A549 (cell line): ENCODE results near the gene ARHGAP32. TPM values are rescaled to one million over a fixed set of nuclear protein-coding genes. Genes with fewer than 3 reads are reported as not detected.

Experiments used
- ATAC-seq, 2 experiments: fragments of 200-7000 bp in 1 of 2; fragments of >200 bp in 1 of 2; cut with Nextera tagmentation in 1 of 2; cut with Tn5 transposase in 1 of 2; 3 replicates each; pipeline versions ENCODE4 v1.8.0 to v1.9.1; 2018 to 2020; ENCODE audit warnings: mild to moderate bottlenecking in 1 of 2, moderate library complexity in 1 of 2
- CTCF ChIA-PET: fragments of 300-600 bp; sonication (Branson Sonifier 250); formaldehyde crosslinking; extraction: SDS; loops from one replicate; lab custom pipeline; 2021; ENCODE audit warnings: antibody characterized with exemption, inconsistent platforms; lab: Yijun Ruan, JAX
- POLR2A ChIA-PET: fragments of 350-600 bp; formaldehyde crosslinking; extraction: SDS; loops from one replicate; lab custom pipeline; 2021; ENCODE audit warnings: antibody characterized with exemption, inconsistent platforms; lab: Yijun Ruan, JAX
- DNase-seq, 2 experiments: peaks; one replicate each; pipeline versions ENCODE4 v3.0.0 to v3.0.0-alpha.2; 2011 to 2016; ENCODE audit warnings: low read depth in 1 of 2, low spot score in 1 of 2
- FAIRE-seq: peaks from 2 replicates; lab custom pipeline; 2011; peaks lifted over from hg19 to GRCh38; lab: Jason Lieb, UNC
- H3K27ac ChIP-seq, 2 experiments: fragments of >200 bp; sonication (Bioruptor Twin); formaldehyde crosslinking; 3 replicates each; pipeline ENCODE4 v1.5.1; 2016 to 2017
- H3K4me1 ChIP-seq: fragments of >200 bp; sonication (Bioruptor Twin); formaldehyde crosslinking; 3 replicates; pipeline ENCODE4 v1.6.1; 2016
- H3K4me2 ChIP-seq: fragments of >200 bp; sonication (Bioruptor Twin); formaldehyde crosslinking; 3 replicates; pipeline ENCODE4 v1.6.1; 2016
- H3K4me3 ChIP-seq: fragments of >200 bp; sonication (Bioruptor Twin); formaldehyde crosslinking; 3 replicates; pipeline ENCODE4 v1.5.1; 2016
- H3K9me3 ChIP-seq: fragments of >200 bp; sonication (Bioruptor Twin); formaldehyde crosslinking; 3 replicates; pipeline ENCODE4 v1.6.1; 2016
- BCL3 ChIP-seq: fragments of >200 bp; sonication (Bioruptor Twin); formaldehyde crosslinking; IDR thresholded peaks from 3 replicates; pipeline ENCODE4 v1.6.1; 2016
- CBX8 ChIP-seq: fragments of 200-600 bp; sonication (generic); IDR thresholded peaks from 2 replicates; pipeline ENCODE4 v1.6.1; 2016
- CEBPB ChIP-seq, 2 experiments: fragments of >200 bp in 1 of 2; sonication (Bioruptor Twin) in 1 of 2; formaldehyde crosslinking in 1 of 2; IDR thresholded peaks; 2 replicates each; pipeline ENCODE4 v1.6.1; 2012 to 2016
- CHD2 ChIP-seq: fragments of 150-350 bp; IDR thresholded peaks from 2 replicates; pipeline ENCODE4 v1.6.1; 2014; ENCODE audit warnings: low read length; ENCODE audit not compliant: partially characterized antibody
- CTCF ChIP-seq: fragments of >200 bp; sonication (Bioruptor Twin); formaldehyde crosslinking; IDR thresholded peaks from 3 replicates; pipeline ENCODE4 v1.5.1; 2016
- ELK1 ChIP-seq: fragments of 150-350 bp; IDR thresholded peaks from 2 replicates; pipeline ENCODE4 v1.6.1; 2014; ENCODE audit warnings: low read depth, mild to moderate bottlenecking, low read length
- FOSB ChIP-seq: fragments of 250-450 bp; sonication (Bioruptor Pico); IDR thresholded peaks from 2 replicates; pipeline ENCODE4 v1.5.0; 2020; ENCODE audit warnings: mild to moderate bottlenecking, moderate library complexity
- HDAC2 ChIP-seq: fragments of 200-600 bp; sonication (generic); IDR thresholded peaks from 2 replicates; pipeline ENCODE4 v1.6.1; 2016
- HOXA7 ChIP-seq: fragments of 250-450 bp; sonication (Bioruptor Pico); IDR thresholded peaks from 2 replicates; pipeline ENCODE4 v1.5.0; 2020; ENCODE audit warnings: mild to moderate bottlenecking, moderate library complexity
- HOXB5 ChIP-seq: fragments of 250-450 bp; sonication (Bioruptor Pico); IDR thresholded peaks from 2 replicates; pipeline ENCODE4 v1.5.0; 2020; ENCODE audit warnings: mild to moderate bottlenecking, moderate library complexity
- JUNB ChIP-seq: fragments of >200 bp; sonication (Bioruptor Twin); formaldehyde crosslinking; IDR thresholded peaks from 2 replicates; pipeline ENCODE4 v1.6.1; 2016
- MYC ChIP-seq: IDR thresholded peaks from 2 replicates; pipeline ENCODE4 v1.6.1; 2012; ENCODE audit warnings: mild to moderate bottlenecking, inconsistent platforms, low read length, improper control_type of control experiment, borderline replicate concordance
- PBX3 ChIP-seq: IDR thresholded peaks from 2 replicates; pipeline ENCODE4 v1.6.1; 2012
- POLR2A ChIP-seq: IDR thresholded peaks from 2 replicates; pipeline ENCODE4 v1.6.1; 2012; ENCODE audit warnings: mild to moderate bottlenecking, low read length
- RNF2 ChIP-seq: fragments of 200-600 bp; sonication (generic); IDR thresholded peaks from 2 replicates; pipeline ENCODE4 v1.6.1; 2016; ENCODE audit warnings: low read depth, mild to moderate bottlenecking, antibody characterized with exemption, moderate library complexity, borderline replicate concordance
- SREBF2 ChIP-seq: fragments of 450-650 bp; IDR thresholded peaks from 2 replicates; pipeline ENCODE4 v1.6.1; 2014; ENCODE audit warnings: mild to moderate bottlenecking, moderate library complexity
- TFCP2L1 ChIP-seq: fragments of 250-450 bp; sonication (Bioruptor Pico); IDR thresholded peaks from 2 replicates; pipeline ENCODE4 v1.5.0; 2021; ENCODE audit warnings: mild to moderate bottlenecking
- ZC3H11A ChIP-seq: fragments of 450-650 bp; IDR thresholded peaks from 2 replicates; pipeline ENCODE4 v1.6.1; 2014; ENCODE audit warnings: antibody characterized with exemption, mild to moderate bottlenecking
- ZSCAN20 ChIP-seq: fragments of 250-450 bp; sonication (Bioruptor Pico); IDR thresholded peaks from 2 replicates; pipeline ENCODE4 v1.8.0; 2022; ENCODE audit warnings: mild to moderate bottlenecking, moderate library complexity
- WGBS: methylation state at CpG from one replicate; pipeline ENCODE4 v1.1.6; 2017; ENCODE audit errors: missing lambda C conversion rate; 5-methylcytosine and 5-hydroxymethylcytosine counted together
- polyA plus RNA-seq, 4 experiments: library from polyadenylated mRNA; depleted of rRNA in 3 of 4; stranded (reverse); fragments of >200 nt; fragmentation: RNase III in 1 of 4; extraction: RNeasy Plus Mini Kit Qiagen cat#74134 plus additional on column Dnase treatment in 1 of 4; gene quantifications; 2 replicates in 3 of 4; 3 replicates in 1 of 4; pipeline ENCODE4 v1.2.3, GENCODE V29; 2011 to 2017

The ARHGAP32 gene
- polyA plus RNA-seq, 2 of the 4 experiments (the other 2 are of a cell fraction), result 4.4 to 9.0 TPM

GRCh38 chr11:128983023-128983422, 209.1 kb downstream of the ARHGAP32 start:
- POLR2A ChIA-PET, result no interaction called here
- H3K4me3 ChIP-seq, result no peak overlapping the region
- DNase-seq, result no peak
- no peak overlapping the region for H3K27ac ChIP-seq
- ATAC-seq, result no peak
- H3K4me2 ChIP-seq, result no peak overlapping the region
- FAIRE-seq, result no peak
- H3K4me1 ChIP-seq, result no peaks in the 10 kb centered on the region
- CTCF ChIA-PET, result no interaction called here
- WGBS, result 95% methylated on average over 8 of the region's 8 CpGs
- no peak for TF ChIP-seq HOXA7
- TF ChIP-seq BCL3, result no peak
- TF ChIP-seq TFCP2L1 (CRISPR knock-in tag), result no peak
- no peak for TF ChIP-seq PBX3
- TF ChIP-seq HDAC2, result no peak
- TF ChIP-seq MYC, result no peak
- no peak for TF ChIP-seq CBX8
- TF ChIP-seq CHD2, result no peak
- TF ChIP-seq HOXB5, result no peak
- no peak for TF ChIP-seq FOSB (CRISPR knock-in tag)
- TF ChIP-seq RNF2, result no peak
- H3K9me3 ChIP-seq, result no peaks in the 10 kb centered on the region

- ChIA-PET POLR2A (no interaction called here), CTCF (interaction anchor here (0.6 to 2.6 kb wide), 3 partner anchors 25 to 1306 kb away, joined by 3 to 11 read pairs (median 4); no protein-coding TSS in a partner anchor)
- no peak overlapping the region for H3K4me2 ChIP-seq
- WGBS, result 70% methylated on average over 4 of the region's 7 CpGs
- FAIRE-seq (no peak), DNase-seq (no peak), ATAC-seq (no peak)
- H3K27ac ChIP-seq, result no peak overlapping the region
- TF ChIP-seq ELK1, result no peak
- TF ChIP-seq ZC3H11A, result no peak
- TF ChIP-seq JUNB, result no peak
- TF ChIP-seq CEBPB (IDR thresholded peaks at IDR 0.05), result no peak
- TF ChIP-seq HDAC2, result no peak
- no peak for TF ChIP-seq SREBF2
- no peak for TF ChIP-seq ZSCAN20
- H3K4me3 ChIP-seq, result no peak overlapping the region
- H3K4me1 ChIP-seq, result no peaks in the 10 kb centered on the region
- H3K9me3 ChIP-seq, result no peaks in the 10 kb centered on the region
Observed at GRCh38 chr11:128981254-128981653, 210.9 kb downstream of the ARHGAP32 start.

GRCh38 chr11:128970598-128971190, 221.4 kb downstream of the ARHGAP32 start:
- no peak overlapping the region for H3K27ac ChIP-seq
- no peak for DNase-seq
- ChIA-PET POLR2A (no interaction called here), CTCF (interaction anchor here (1.0 to 1.4 kb wide), 2 partner anchors 14 to 361 kb away, joined by 3 to 4 read pairs; no protein-coding TSS in a partner anchor)
- FAIRE-seq, result no peak
- H3K4me2 ChIP-seq, result no peak overlapping the region
- no peaks in the 10 kb centered on the region for H3K9me3 ChIP-seq
- ATAC-seq, result no peak
- no peak overlapping the region for H3K4me3 ChIP-seq
- TF ChIP-seq CTCF (no peak), HOXA7 (no peak), PBX3 (no peak), TFCP2L1 (CRISPR knock-in tag) (no peak), FOSB (CRISPR knock-in tag) (no peak), POLR2A (no peak), HOXB5 (no peak)
- H3K4me1 ChIP-seq, result no peaks in the 10 kb centered on the region
- 91% methylated on average over 5 of the region's 13 CpGs for WGBS
